Adrenal gland (tissue), 19 donors: Measurements from ENCODE around the gene BORCS8. TPM values are rescaled to one million over a fixed set of nuclear protein-coding genes. Genes with fewer than 3 reads are reported as not detected.

Source experiments
- DNase-seq, 7 donors: peaks; one replicate each; pipeline ENCODE4 v3.0.0-alpha.2; 2019 to 2020
- H3K27ac ChIP-seq, 5 donors: fragments of 200-600 bp; sonication (generic) in 4 of 5; 1 replicate in 3 of 5; 2 replicates in 2 of 5; pipeline versions ENCODE4 v1.5.1 to v1.8.0; 2016 to 2020; ENCODE audit warnings: mild to moderate bottlenecking in 1 of 5
- H3K27me3 ChIP-seq: fragments of 200-600 bp; 2 replicates; pipeline ENCODE4 v1.8.0; 2021
- H3K36me3 ChIP-seq, 2 donors: fragments of 200-600 bp; replicated peaks in 1 of 2; 1 replicate in 1 of 2; 2 replicates in 1 of 2; pipeline versions ENCODE4 v1.5.1 to v1.8.0; 2018 to 2022
- H3K4me1 ChIP-seq, 2 donors: fragments of 200-600 bp; replicated peaks in 1 of 2; 1 replicate in 1 of 2; 2 replicates in 1 of 2; pipeline versions ENCODE4 v1.5.1 to v1.8.0; 2018 to 2021
- H3K4me3 ChIP-seq, 4 donors: fragments of 200-600 bp; sonication (generic) in 3 of 4; one replicate each; pipeline ENCODE4 v1.5.1; 2016 to 2018
- H3K9me3 ChIP-seq, 3 donors: fragments of 200-600 bp; sonication (generic) in 1 of 3; replicated peaks in 1 of 3; 1 replicate in 2 of 3; 2 replicates in 1 of 3; pipeline versions ENCODE4 v1.5.1 to v1.8.0; 2016 to 2021
- CTCF ChIP-seq, 6 experiments: fragments of 450-650 bp in 4 of 6; fragments of 200-600 bp in 2 of 6; sonication (generic) in 1 of 6; IDR thresholded peaks; 1 replicate in 5 of 6; 2 replicates in 1 of 6; pipeline versions ENCODE4 v1.5.1 to v1.8.0; 2016 to 2021; ENCODE audit warnings: antibody characterized with exemption in 6 of 6, mild to moderate bottlenecking in 2 of 6, moderate library complexity in 1 of 6
- POLR2A ChIP-seq, 2 donors: fragments of 450-650 bp; IDR thresholded peaks; one replicate each; pipeline ENCODE4 v1.6.1; 2017; ENCODE audit warnings: antibody characterized with exemption in 2 of 2, mild to moderate bottlenecking in 2 of 2, moderate library complexity in 1 of 2
- WGBS, 4 donors: extraction: QIAGEN DNeasy Blood & Tissue Kit in 2 of 4; methylation state at CpG; one replicate each; pipeline versions ENCODE4 v1.1.5 to v1.1.7; 2013 to 2017; 5-methylcytosine and 5-hydroxymethylcytosine counted together
- intact Hi-C, 2 donors: fragments of 100-400 bp; cut with DNase I; formaldehyde crosslinking; loops; one replicate each; pipeline versions ENCODE4 v1.14.1 to v1.15.0; 2022 to 2023
- long read RNA-seq, 10 donors: library from polyadenylated mRNA in 3 of 10; unstranded in 2 of 10; stranded (forward) in 1 of 10; transcript quantifications; one replicate each; pipeline ENCODE4 v2.0.0 and lab custom pipeline, GENCODE V29; 2021 to 2026
- polyA plus RNA-seq, 3 donors: library from polyadenylated mRNA; stranded (reverse); fragments of 200-250 nt in 2 of 3; fragments of 350-450 nt in 1 of 3; fragmentation: Illumina TruSeq in 1 of 3; extraction: RNeasy Lipid Tissue Mini Kit (QIAGEN cat#74804) in 1 of 3; gene quantifications; one replicate each; pipeline ENCODE4 v1.2.3, GENCODE V29; 2013 to 2014
- total RNA-seq, 9 donors: library from RNA; depleted of rRNA in 4 of 9; stranded (reverse); fragments of >200 nt in 4 of 9; fragments of 120-200 nt in 1 of 9; fragmentation: NEBNext Ultra II Directional in 1 of 9; extraction: Animal tissue kit (Norgen Biotek cat#: 25700) in 1 of 9; gene quantifications; one replicate each; pipeline versions ENCODE4 v1.1.0 to v1.2.4, GENCODE V29; 2013 to 2023
- donor health status: healthy with polysubstance abuse.
- donor health status: Bipolar disorder and iron deficiency.
- donor health status: DM: yes; HTN: yes; CAD: no.
- donor health status: DM: no; HTN: no; CAD: no.
- donor health status: DM: no; HTN: no; CAD: no.
- donor health status: DM: yes; HTN: yes; CAD: no.

The BORCS8 gene
- total RNA-seq: 10 to 100 TPM in 8 of 9 donors, 1 to 10 TPM in 1; 8.3 to 32.2 (median 21.9) TPM
- polyA plus RNA-seq: 10 to 100 TPM; 20.3 to 49.6 (median 34.2) TPM
- long read RNA-seq, donor 1, transcript BORCS8-209 (1 exons, 3,698 nt): minor isoform, 5 of 15 reads
- long read RNA-seq, donor 1, transcript BORCS8-203 (4 exons, 1,489 nt): major isoform, 6 of 15 reads
- long read RNA-seq, donor 1, partial matches to known transcripts: 0 of 15 reads
- long read RNA-seq, donor 1, other reads (novel, unspliced or antisense): 0 of 15 reads
- long read RNA-seq, donor 2, transcript BORCS8-202 (6 exons, 1,429 nt): major isoform, 6 of 10 reads
- long read RNA-seq, donor 2, partial matches to known transcripts: 0 of 10 reads
- long read RNA-seq, donor 2, other reads (novel, unspliced or antisense): 0 of 10 reads
- long read RNA-seq, donor 3, transcript BORCS8-209 (1 exons, 3,698 nt): major isoform, 5 of 13 reads
- long read RNA-seq, donor 3, partial matches to known transcripts: 0 of 13 reads
- long read RNA-seq, donor 3, other reads (novel, unspliced or antisense): 0 of 13 reads
- long read RNA-seq, donor 4, transcript BORCS8-202 (6 exons, 1,429 nt): major isoform, 19 of 25 reads
- long read RNA-seq, donor 4, partial matches to known transcripts: 1 of 25 reads
- long read RNA-seq, donor 4, other reads (novel, unspliced or antisense): 2 of 25 reads
- long read RNA-seq, donor 5, transcript BORCS8-203 (4 exons, 1,489 nt): minor isoform, 14 of 36 reads
- long read RNA-seq, donor 5, transcript BORCS8-202 (6 exons, 1,429 nt): major isoform, 16 of 36 reads
- long read RNA-seq, donor 5, partial matches to known transcripts: 1 of 36 reads
- long read RNA-seq, donor 5, other reads (novel, unspliced or antisense): 2 of 36 reads
- long read RNA-seq, donor 6, transcript BORCS8-203 (4 exons, 1,489 nt): minor isoform, 5 of 17 reads
- long read RNA-seq, donor 6, transcript BORCS8-202 (6 exons, 1,429 nt): major isoform, 9 of 17 reads
- long read RNA-seq, donor 6, partial matches to known transcripts: 1 of 17 reads
- long read RNA-seq, donor 6, other reads (novel, unspliced or antisense): 1 of 17 reads
- long read RNA-seq, donor 7, transcript BORCS8-209 (1 exons, 3,698 nt): major isoform, 7 of 14 reads
- long read RNA-seq, donor 7, transcript BORCS8-203 (4 exons, 1,489 nt): major isoform, 7 of 14 reads
- long read RNA-seq, donor 7, partial matches to known transcripts: 0 of 14 reads
- long read RNA-seq, donor 7, other reads (novel, unspliced or antisense): 0 of 14 reads
- long read RNA-seq, donor 8, transcript BORCS8-203 (4 exons, 1,489 nt): major isoform, 5 of 13 reads
- long read RNA-seq, donor 8, transcript BORCS8-202 (6 exons, 1,429 nt): major isoform, 5 of 13 reads
- long read RNA-seq, donor 8, partial matches to known transcripts: 0 of 13 reads
- long read RNA-seq, donor 8, other reads (novel, unspliced or antisense): 0 of 13 reads
- long read RNA-seq, donor 9, transcript BORCS8-203 (4 exons, 1,489 nt): minor isoform, 5 of 37 reads
- long read RNA-seq, donor 9, transcript BORCS8-209 (1 exons, 3,698 nt): major isoform, 7 of 37 reads
- long read RNA-seq, donor 9, transcript BORCS8-202 (6 exons, 1,429 nt): minor isoform, 6 of 37 reads
- long read RNA-seq, donor 9, partial matches to known transcripts: 5 of 37 reads
- long read RNA-seq, donor 9, other reads (novel, unspliced or antisense): 14 of 37 reads
- long read RNA-seq, donor 10, partial matches to known transcripts: 16 of 26 reads
- long read RNA-seq, donor 10, other reads (novel, unspliced or antisense): 6 of 26 reads

GRCh38 chr19:19192078-19192882, at the start of gene BORCS8, which contains the start of gene RFXANK:
Gene BORCS8, minus strand, starts transcription at chr19:19192152. Its CDS starts 35 bp downstream, at chr19:19192117.
Gene RFXANK, plus strand, starts transcription at chr19:19192258. Its CDS starts 1,689 bp downstream, at chr19:19193947.
- TF ChIP-seq POLR2A (IDR thresholded peaks at IDR 0.05) (peak; percentile 24 to 86), CTCF (IDR thresholded peaks at IDR 0.05) (peak in 1 of 6 experiments; percentile 14)
- Histone ChIP-seq H3K4me3 (peak within 1 kb of the TSS; percentile 54 to 88 (median 80)), H3K27me3 (no peaks in the 10 kb centered on the region), H3K4me1 (peaks cover 9 to 40% of the 10 kb centered on the region in 2 donors), H3K9me3 (no peaks in the 10 kb centered on the region), H3K36me3 (peaks cover 0 to 6% of the 10 kb centered on the region in 2 donors), H3K27ac (peak within 1 kb of the TSS; percentile 69 to 99 (median 98))
- WGBS, 4 donors: 0 to 1% (median 0%) methylated on average over 14 to 53 of the region's 53 CpGs
- DNase-seq: peak; percentile 99 to 100 (median 99)
- intact Hi-C loops: loop anchor here in 1 of 2 donors (10.0 kb wide), 1 partner anchor 153 kb away; no protein-coding TSS in a partner anchor

GRCh38 chr19:19240476-19240875, 48.5 kb upstream of the BORCS8 start:
- no peak for DNase-seq
- no peak for TF ChIP-seq POLR2A (IDR thresholded peaks at IDR 0.05)
- TF ChIP-seq CTCF (IDR thresholded peaks at IDR 0.05): no peak
- Histone ChIP-seq H3K4me1 (no peaks in the 10 kb centered on the region), H3K9me3 (no peaks in the 10 kb centered on the region), H3K27me3 (peaks cover 7% of the 10 kb centered on the region), H3K36me3 (no peaks in the 10 kb centered on the region), H3K27ac (no peak overlapping the region), H3K4me3 (no peak overlapping the region)
- 73 to 78% (median 75%) methylated on average over 9 of the region's 9 CpGs for WGBS, 4 donors
- intact Hi-C loops: no loop called here

- intact Hi-C loops: no loop called here
- Histone ChIP-seq H3K4me3 (no peak overlapping the region), H3K9me3 (no peaks in the 10 kb centered on the region), H3K27me3 (peaks cover 7% of the 10 kb centered on the region), H3K4me1 (no peaks in the 10 kb centered on the region), H3K27ac (no peak overlapping the region), H3K36me3 (no peaks in the 10 kb centered on the region)
- TF ChIP-seq POLR2A (IDR thresholded peaks at IDR 0.05) (no peak), CTCF (IDR thresholded peaks at IDR 0.05) (no peak)
- DNase-seq: no peak
Measured at GRCh38 chr19:19239675-19240074, 47.7 kb upstream of the BORCS8 start.
